ENCODE measurements around the gene GLG1. TPM values are rescaled to one million over a fixed set of nuclear protein-coding genes. Genes with fewer than 3 reads are reported as not detected.

The GLG1 gene
- total and polyA plus RNA-seq, 4 donors, result 24.6 to 156 (median 78.2) TPM

GRCh38 chr16:74573622-74574021 lies 33.3 kb downstream of the GLG1 start:
- no peak overlapping the region for H3K9ac ChIP-seq (ENCODE audit: insufficient read depth in 1 of 2, low read length in 2 of 2)
- no peaks in the 10 kb centered on the region for H3K36me3 ChIP-seq (ENCODE audit: control insufficient read depth in 4 of 4, insufficient read depth in 4 of 4, low read length in 4 of 4)
- H3K4me3 ChIP-seq, result no peak overlapping the region
- no peak for TF ChIP-seq CTCF (IDR thresholded peaks at IDR 0.05; ENCODE audit: control extremely low read depth, extremely low read depth)
- no peaks in the 10 kb centered on the region for H3K27me3 ChIP-seq (ENCODE audit: control insufficient read depth in 3 of 3, insufficient read depth in 3 of 3, low read length in 2 of 3)
- H3K27ac ChIP-seq (ENCODE audit: low read depth in 1 of 2, low read length in 1 of 2), result no peak overlapping the region
- DNase-seq, result no peak
- WGBS, 2 donors, result 66 to 68% methylated on average over 8 of the region's 8 CpGs
- H3K9me3 ChIP-seq (ENCODE audit: control insufficient read depth in 4 of 4, insufficient read depth in 3 of 4, low read length in 3 of 4), result no peaks in the 10 kb centered on the region
- peaks cover 0 to 5% (median 5%) of the 10 kb centered on the region in 5 donors for H3K4me1 ChIP-seq (ENCODE audit: control insufficient read depth in 5 of 5, insufficient read depth in 5 of 5, low read length in 5 of 5)
- no peak for ATAC-seq (ENCODE audit: insufficient read depth, low FRiP score)

- ATAC-seq (ENCODE audit: insufficient read depth, low FRiP score) (no peak), DNase-seq (no peak)
- H3K9ac ChIP-seq (ENCODE audit: insufficient read depth in 1 of 2, low read length in 2 of 2), result no peak overlapping the region
These were observed 36.3 kb downstream of the GLG1 start for GRCh38 chr16:74570412-74571301.

GRCh38 chr16:74568961-74569631 lies 37.8 kb downstream of the GLG1 start:
- DNase-seq, result no peak
- Histone ChIP-seq H3K27me3 (ENCODE audit: control insufficient read depth in 3 of 3, insufficient read depth in 3 of 3, low read length in 2 of 3) (no peaks in the 10 kb centered on the region), H3K4me1 (ENCODE audit: control insufficient read depth in 5 of 5, insufficient read depth in 5 of 5, low read length in 5 of 5) (peaks cover 0 to 12% (median 5%) of the 10 kb centered on the region in 5 donors)

More at GRCh38 chr16:74570412-74571301, 36.3 kb downstream of the GLG1 start:
- WGBS, 2 donors, result 84 to 88% methylated on average over 5 of the region's 5 CpGs
- no peaks in the 10 kb centered on the region for H3K27me3 ChIP-seq (ENCODE audit: control insufficient read depth in 3 of 3, insufficient read depth in 3 of 3, low read length in 2 of 3)
- no peak overlapping the region for H3K4me3 ChIP-seq
- H3K36me3 ChIP-seq (ENCODE audit: control insufficient read depth in 4 of 4, insufficient read depth in 4 of 4, low read length in 4 of 4), result no peaks in the 10 kb centered on the region
- H3K9me3 ChIP-seq (ENCODE audit: control insufficient read depth in 4 of 4, insufficient read depth in 3 of 4, low read length in 3 of 4), result no peaks in the 10 kb centered on the region
- no peak overlapping the region for H3K27ac ChIP-seq (ENCODE audit: low read depth in 1 of 2, low read length in 1 of 2)
- H3K4me1 ChIP-seq (ENCODE audit: control insufficient read depth in 5 of 5, insufficient read depth in 5 of 5, low read length in 5 of 5), result peaks cover 0 to 7% (median 5%) of the 10 kb centered on the region in 5 donors
- TF ChIP-seq CTCF (IDR thresholded peaks at IDR 0.05; ENCODE audit: control extremely low read depth, extremely low read depth), result no peak

More at GRCh38 chr16:74568961-74569631, 37.8 kb downstream of the GLG1 start:
- no peaks in the 10 kb centered on the region for H3K9me3 ChIP-seq (ENCODE audit: control insufficient read depth in 4 of 4, insufficient read depth in 3 of 4, low read length in 3 of 4)
- H3K36me3 ChIP-seq (ENCODE audit: control insufficient read depth in 4 of 4, insufficient read depth in 4 of 4, low read length in 4 of 4), result no peaks in the 10 kb centered on the region
- H3K27ac ChIP-seq (ENCODE audit: low read depth in 1 of 2, low read length in 1 of 2), result no peak overlapping the region
- no peak overlapping the region for H3K4me3 ChIP-seq
- WGBS, 2 donors, result 75 to 92% methylated on average over 5 of the region's 5 CpGs
- H3K9ac ChIP-seq (ENCODE audit: insufficient read depth in 1 of 2, low read length in 2 of 2), result no peak overlapping the region
- TF ChIP-seq CTCF (IDR thresholded peaks at IDR 0.05; ENCODE audit: control extremely low read depth, extremely low read depth), result no peak
- no peak for ATAC-seq (ENCODE audit: insufficient read depth, low FRiP score)

All from lung (tissue), 12 donors.